WI38 (cell line): ENCODE measurements around the gene KCNH1.

Source experiments
- H3K4me3 ChIP-seq: 2 replicates; pipeline ENCODE4 v1.5.1; 2011; ENCODE audit warnings: low read depth, mild to moderate bottlenecking, control low read depth, low read length
- TF ChIP-seq, protein P1 (sequence below): IDR thresholded peaks from 2 replicates; pipeline ENCODE4 v1.5.1; 2012; ENCODE audit warnings: low read depth, mild to moderate bottlenecking, control low read depth, low read length

The KCNH1 gene

DNA sequence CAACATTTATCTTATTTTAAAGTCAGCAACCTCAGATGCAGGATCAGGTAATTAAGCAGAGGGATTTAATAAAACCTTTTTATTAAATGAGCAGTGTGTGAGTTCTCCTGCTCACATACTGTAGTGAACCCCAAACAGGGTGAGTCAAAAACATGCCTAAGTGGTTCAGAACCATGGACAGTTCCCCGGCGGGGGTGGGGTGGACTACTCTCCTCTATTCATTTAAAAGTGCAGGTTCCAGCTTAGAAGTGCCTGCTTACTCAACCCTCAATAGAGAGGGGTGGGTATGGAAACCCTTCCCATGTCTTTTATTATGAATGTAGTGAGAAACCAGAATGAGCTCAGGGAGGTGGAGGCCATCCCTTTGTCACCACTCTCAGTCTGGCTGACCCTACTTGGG is 407.3 kb downstream of the KCNH1 start:
- TF ChIP-seq, protein P1, sequence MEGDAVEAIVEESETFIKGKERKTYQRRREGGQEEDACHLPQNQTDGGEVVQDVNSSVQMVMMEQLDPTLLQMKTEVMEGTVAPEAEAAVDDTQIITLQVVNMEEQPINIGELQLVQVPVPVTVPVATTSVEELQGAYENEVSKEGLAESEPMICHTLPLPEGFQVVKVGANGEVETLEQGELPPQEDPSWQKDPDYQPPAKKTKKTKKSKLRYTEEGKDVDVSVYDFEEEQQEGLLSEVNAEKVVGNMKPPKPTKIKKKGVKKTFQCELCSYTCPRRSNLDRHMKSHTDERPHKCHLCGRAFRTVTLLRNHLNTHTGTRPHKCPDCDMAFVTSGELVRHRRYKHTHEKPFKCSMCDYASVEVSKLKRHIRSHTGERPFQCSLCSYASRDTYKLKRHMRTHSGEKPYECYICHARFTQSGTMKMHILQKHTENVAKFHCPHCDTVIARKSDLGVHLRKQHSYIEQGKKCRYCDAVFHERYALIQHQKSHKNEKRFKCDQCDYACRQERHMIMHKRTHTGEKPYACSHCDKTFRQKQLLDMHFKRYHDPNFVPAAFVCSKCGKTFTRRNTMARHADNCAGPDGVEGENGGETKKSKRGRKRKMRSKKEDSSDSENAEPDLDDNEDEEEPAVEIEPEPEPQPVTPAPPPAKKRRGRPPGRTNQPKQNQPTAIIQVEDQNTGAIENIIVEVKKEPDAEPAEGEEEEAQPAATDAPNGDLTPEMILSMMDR, result no peak
- no peak overlapping the region for H3K4me3 ChIP-seq

DNA sequence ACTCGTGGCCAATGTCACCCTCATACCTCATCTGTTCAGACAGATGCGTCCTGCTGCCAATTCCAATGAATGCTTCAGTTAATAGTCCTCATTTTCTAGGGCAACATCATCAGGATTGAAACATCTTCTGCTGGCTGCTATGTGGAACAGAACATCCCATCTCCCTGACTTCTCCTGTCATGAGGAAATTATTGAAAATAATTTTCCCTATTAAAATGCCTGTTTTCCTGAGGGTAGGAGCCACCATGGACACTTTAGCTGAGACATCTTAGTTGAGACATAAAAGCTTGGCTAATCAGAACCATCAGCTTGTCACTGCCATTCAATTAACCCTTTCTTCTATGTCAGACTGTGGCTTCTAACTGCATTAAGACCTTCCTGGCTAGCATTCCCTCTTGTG is 409.2 kb downstream of the KCNH1 start:
- TF ChIP-seq, protein P1, result no peak

DNA sequence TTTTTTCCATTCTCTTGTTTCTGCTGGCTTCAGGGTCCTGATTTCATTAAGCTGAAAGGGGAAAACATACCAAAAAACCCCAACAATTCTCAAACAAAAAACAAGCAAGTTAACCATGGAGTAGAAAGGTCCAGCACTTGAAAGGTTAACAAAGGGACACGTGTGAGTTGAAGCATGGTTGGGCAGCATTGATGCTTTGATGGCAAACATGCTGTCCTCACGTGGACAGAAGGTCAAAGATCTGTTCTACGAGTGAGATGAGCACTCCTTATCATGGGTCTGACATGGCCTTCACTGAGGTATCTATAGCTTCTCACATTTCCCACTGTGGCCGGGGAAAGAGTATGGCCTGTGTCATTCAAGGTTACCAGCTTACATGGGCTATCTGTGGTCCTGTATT is 410.3 kb downstream of the KCNH1 start:
- H3K4me3 ChIP-seq, result no peak overlapping the region
- TF ChIP-seq, protein P1, result no peak

More for the DNA sequence above, 409.2 kb downstream of the KCNH1 start:
- no peak overlapping the region for H3K4me3 ChIP-seq

DNA sequence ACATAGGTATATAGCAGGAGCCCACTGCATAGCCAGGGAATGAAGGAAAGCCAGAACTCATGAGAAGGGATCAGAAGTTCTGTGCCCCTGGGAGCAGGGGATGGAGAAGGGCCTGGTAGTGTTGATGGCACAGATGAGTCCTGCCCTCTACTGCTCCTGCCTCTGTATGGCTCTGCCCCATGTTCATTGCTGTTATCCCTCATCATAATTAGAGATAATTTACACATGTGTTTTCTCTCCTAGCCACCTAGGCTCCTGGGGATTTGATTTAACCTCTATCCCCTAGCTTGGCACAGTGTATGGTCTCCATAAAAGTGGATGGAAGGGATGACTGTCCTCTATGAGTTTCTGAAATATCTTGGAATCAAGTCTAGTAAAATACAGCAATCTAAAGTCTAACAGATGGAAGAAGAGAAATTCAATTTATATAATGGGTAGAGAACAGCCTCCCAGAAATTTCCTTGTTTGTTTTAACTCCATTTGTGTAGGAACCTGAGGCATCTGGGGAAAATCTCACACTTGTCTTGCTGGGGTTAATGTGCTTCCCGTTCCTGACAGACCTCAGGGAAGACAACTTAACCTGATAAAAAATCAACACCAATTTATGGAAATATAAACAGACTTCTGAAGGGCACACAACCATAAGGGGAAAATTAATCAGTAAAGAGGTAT is 411.4 kb downstream of the KCNH1 start:
- TF ChIP-seq, protein P1, result no peak
- no peak overlapping the region for H3K4me3 ChIP-seq

DNA sequence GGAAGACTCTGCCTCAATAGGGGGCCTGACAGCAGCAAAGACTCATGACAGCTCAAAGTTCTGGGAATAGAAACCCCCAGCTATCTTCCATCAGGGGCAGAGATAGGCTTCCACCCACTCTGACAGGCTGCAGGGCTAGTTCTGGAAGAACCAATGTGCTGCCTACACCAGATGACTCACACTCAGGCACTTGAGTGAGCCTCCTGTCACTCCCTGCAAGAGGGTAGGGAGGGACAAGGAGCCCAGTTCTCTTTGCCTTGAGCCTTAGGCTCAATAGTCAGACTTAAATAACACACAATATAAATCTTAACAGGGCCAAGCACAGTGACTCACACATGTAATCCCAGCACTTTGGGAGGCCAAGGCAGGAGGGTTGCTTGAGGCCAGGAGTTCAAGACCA is 418.9 kb downstream of the KCNH1 start:
- no peak overlapping the region for H3K4me3 ChIP-seq
- TF ChIP-seq, protein P1, result no peak

DNA sequence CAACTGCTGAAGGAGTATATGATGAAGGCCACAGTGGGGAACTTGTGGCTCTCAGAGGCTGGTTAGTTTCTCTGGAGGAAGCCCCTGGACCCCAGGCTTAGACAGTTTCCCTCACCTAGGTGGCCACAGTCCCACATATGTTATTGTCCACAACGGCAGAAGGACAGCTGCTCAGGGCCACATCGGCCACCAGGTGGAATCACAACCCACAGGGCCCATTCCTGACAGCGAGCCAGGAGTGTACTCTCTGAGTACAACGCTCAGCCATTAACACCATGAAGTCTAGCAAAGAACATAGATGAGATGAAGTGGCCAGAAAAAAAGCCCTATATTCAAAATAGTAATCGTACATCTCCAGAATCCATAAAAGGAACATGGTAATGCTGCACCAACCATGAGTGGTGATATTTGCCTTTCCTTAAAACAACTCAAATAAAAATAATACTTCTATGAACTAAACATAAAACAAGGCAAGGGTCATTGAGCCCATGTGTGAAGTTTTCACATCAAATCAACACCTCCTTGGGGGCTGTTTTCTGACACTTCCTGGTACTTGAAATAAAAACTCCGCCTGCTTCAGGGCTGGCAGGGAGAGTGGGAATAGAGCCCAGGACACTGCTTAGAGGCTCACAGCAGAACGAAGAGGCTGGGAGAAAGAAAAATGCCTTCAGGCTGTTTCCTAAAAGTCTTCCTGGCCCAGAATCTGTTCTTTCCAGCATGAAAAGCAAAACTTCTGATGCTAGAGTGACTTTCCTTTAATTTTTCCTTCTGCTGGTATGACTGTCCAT is 421.9 kb downstream of the KCNH1 start:
- TF ChIP-seq, protein P1, result no peak
- no peak overlapping the region for H3K4me3 ChIP-seq

DNA sequence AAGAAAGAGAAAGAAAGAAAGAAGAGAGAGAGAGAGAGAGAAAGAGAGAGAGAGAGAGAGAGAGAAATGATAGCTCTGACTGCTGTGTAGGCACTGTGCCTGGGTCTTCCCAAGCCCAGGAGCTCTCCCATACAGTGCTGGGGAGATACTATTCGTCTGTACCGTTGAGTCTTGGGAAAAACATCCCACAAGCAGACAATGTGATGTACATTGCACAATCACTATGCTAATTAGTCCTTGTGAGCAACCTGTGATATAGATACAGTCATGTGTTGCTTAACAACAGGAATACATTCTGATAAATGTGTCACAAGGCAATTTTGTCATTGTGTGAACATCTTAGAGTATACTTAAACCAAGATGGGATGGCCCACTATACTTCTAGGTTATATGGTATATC is 424.2 kb downstream of the KCNH1 start:
- TF ChIP-seq, protein P1, result no peak
- H3K4me3 ChIP-seq, result no peak overlapping the region
